ENCODE results near the gene VPS13C. TPM values are rescaled to one million over a fixed set of nuclear protein-coding genes. Genes with fewer than 3 reads are reported as not detected.
A peak's percentile ranks its signal among the peaks of the same experiment; 100 is the strongest.

Gene VPS13C
- polyA plus RNA-seq, 4 donors: 33.6 to 59.9 (median 41.1) TPM

GRCh38 chr15:61943992-61944391 is 116.3 kb downstream of the VPS13C start:
- DNase-seq (ENCODE audit: low read depth in 4 of 4, low spot score in 2 of 4): no peak

- DNase-seq (ENCODE audit: low read depth in 4 of 4, low spot score in 2 of 4): no peak
Measured at GRCh38 chr15:61938249-61938648, 122.0 kb downstream of the VPS13C start.

GRCh38 chr15:61936528-61937195 is 123.6 kb downstream of the VPS13C start:
- DNase-seq (ENCODE audit: low read depth in 4 of 4, low spot score in 2 of 4): no peak

GRCh38 chr15:61935493-61935892 is 124.8 kb downstream of the VPS13C start:
- no peak for DNase-seq (ENCODE audit: low read depth in 4 of 4, low spot score in 2 of 4)

GRCh38 chr15:61929452-61929851 is 130.8 kb downstream of the VPS13C start:
- DNase-seq (ENCODE audit: low read depth in 4 of 4, low spot score in 2 of 4): no peak

- no peak for DNase-seq (ENCODE audit: low read depth in 4 of 4, low spot score in 2 of 4)
Measured at GRCh38 chr15:61923173-61923572, 137.1 kb downstream of the VPS13C start.

- DNase-seq (ENCODE audit: low read depth in 4 of 4, low spot score in 2 of 4): no peak
Measured at GRCh38 chr15:61921093-61921492, 139.2 kb downstream of the VPS13C start.

- no peak for DNase-seq (ENCODE audit: low read depth in 4 of 4, low spot score in 2 of 4)
Measured at GRCh38 chr15:61917457-61917856, 142.8 kb downstream of the VPS13C start.

- DNase-seq (ENCODE audit: low read depth in 4 of 4, low spot score in 2 of 4): no peak
Measured at GRCh38 chr15:61916104-61916503, 144.1 kb downstream of the VPS13C start.

- no peak for DNase-seq (ENCODE audit: low read depth in 4 of 4, low spot score in 2 of 4)
Measured at GRCh38 chr15:61915640-61916039, 144.6 kb downstream of the VPS13C start.

GRCh38 chr15:61910839-61911369 is 149.3 kb downstream of the VPS13C start:
- no peak for DNase-seq (ENCODE audit: low read depth in 4 of 4, low spot score in 2 of 4)

GRCh38 chr15:61908241-61908640 is 152.0 kb downstream of the VPS13C start:
- no peak for DNase-seq (ENCODE audit: low read depth in 4 of 4, low spot score in 2 of 4)

- DNase-seq (ENCODE audit: low read depth in 4 of 4, low spot score in 2 of 4): no peak
Measured at GRCh38 chr15:61907753-61908086, 152.5 kb downstream of the VPS13C start.

- DNase-seq (ENCODE audit: low read depth in 4 of 4, low spot score in 2 of 4): no peak
Measured at GRCh38 chr15:61906961-61907752, 153.1 kb downstream of the VPS13C start.

- DNase-seq (ENCODE audit: low read depth in 4 of 4, low spot score in 2 of 4): no peak
Measured at GRCh38 chr15:61893146-61893545, 167.1 kb downstream of the VPS13C start.

GRCh38 chr15:61892140-61892539 is 168.1 kb downstream of the VPS13C start:
- DNase-seq (ENCODE audit: low read depth in 4 of 4, low spot score in 2 of 4): no peak

- DNase-seq (ENCODE audit: low read depth in 4 of 4, low spot score in 2 of 4): no peak
Measured at GRCh38 chr15:61890106-61890505, 170.1 kb downstream of the VPS13C start.

- no peak for DNase-seq (ENCODE audit: low read depth in 4 of 4, low spot score in 2 of 4)
Measured at GRCh38 chr15:61889706-61890105, 170.5 kb downstream of the VPS13C start.

GRCh38 chr15:61888074-61888780 is 172.0 kb downstream of the VPS13C start:
- DNase-seq (ENCODE audit: low read depth in 4 of 4, low spot score in 2 of 4): no peak

- no peak for DNase-seq (ENCODE audit: low read depth in 4 of 4, low spot score in 2 of 4)
Measured at GRCh38 chr15:61880084-61880483, 180.2 kb downstream of the VPS13C start.

GRCh38 chr15:61879219-61879618 is 181.0 kb downstream of the VPS13C start:
- DNase-seq (ENCODE audit: low read depth in 4 of 4, low spot score in 2 of 4): peak in 1 of 4 donors; percentile 21

Measured in left renal cortex interstitium (tissue), 4 donors.